ENCODE results near the gene ANKRD37.
"Not testable (repeated sequence)": the region's sequence is repeated elsewhere in the genome, so short reads cannot be mapped to it uniquely, and the experiment has no call there.

Gene ANKRD37, protein sequence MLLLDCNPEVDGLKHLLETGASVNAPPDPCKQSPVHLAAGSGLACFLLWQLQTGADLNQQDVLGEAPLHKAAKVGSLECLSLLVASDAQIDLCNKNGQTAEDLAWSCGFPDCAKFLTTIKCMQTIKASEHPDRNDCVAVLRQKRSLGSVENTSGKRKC

DNA sequence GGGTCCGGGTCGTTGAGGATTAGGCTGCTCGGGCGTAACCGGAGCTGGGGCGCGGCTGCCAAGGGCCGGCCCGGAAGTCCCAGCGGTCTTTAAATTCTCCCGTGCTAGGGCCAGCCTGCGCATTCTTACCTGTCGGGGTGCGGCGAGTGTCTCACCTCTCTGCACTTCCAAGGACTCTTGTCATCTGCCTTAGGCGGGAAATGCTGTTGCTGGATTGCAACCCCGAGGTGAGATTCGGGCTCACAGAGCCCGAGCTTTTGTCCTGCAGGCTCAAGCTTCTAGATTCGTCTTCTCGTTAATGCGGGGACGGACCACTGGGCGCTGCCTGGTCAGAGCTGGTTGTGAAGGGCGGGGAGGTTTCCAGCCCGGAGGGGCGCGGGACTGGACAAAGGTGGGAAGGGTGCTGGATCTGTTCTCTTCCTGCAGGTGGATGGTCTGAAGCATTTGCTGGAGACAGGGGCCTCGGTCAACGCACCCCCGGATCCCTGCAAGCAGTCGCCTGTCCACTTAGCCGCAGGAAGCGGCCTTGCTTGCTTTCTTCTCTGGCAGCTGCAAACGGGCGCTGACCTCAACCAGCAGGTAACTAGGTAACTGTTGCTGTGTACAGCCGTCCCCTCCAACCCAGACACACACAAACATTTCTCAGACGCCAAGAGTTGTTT is at the start of gene ANKRD37:
ANKRD37 (plus strand) TSS at position 118 of the 662 bp plus-strand sequence; CDS start at position 201, 83 bp downstream.
- in situ Hi-C loops (cut with MboI; ENCODE audit: low pct_unique_long_range_greater_than_20kb, low sequenced_read_pairs) = no loop called here
- peak; percentile 45 for DNase-seq

DNA sequence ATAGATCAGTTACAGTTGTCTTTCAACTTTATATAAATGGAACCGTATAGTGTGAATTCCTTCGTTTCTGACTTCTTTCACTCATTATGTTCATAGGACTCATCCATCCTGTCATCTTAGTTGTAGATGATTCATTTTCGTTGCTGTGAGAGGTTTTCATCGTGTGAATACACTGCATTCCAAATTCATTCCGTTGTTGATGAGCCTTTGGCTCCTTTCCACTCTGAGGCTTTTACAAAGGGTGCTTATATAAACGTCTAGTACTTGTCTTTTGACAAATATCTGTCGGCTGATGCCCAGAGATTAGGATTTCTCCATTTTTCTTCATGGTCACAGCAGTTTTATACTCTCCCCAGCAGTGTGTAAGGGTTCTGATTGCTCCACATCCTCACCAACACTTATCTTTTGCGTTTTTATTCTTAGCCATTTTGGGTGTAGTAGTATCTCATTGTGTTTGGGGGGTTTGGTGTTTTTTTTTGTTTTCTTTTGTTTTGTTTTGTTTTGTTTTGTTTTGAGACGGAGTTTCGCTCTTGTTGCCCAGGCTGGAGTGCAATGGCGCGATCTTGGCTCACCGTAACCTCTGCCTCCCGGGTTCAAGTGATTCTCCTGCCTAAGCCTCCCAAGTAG is 49.6 kb upstream of the ANKRD37 start:
- in situ Hi-C loops (cut with MboI; ENCODE audit: low pct_unique_long_range_greater_than_20kb, low sequenced_read_pairs) = no loop called here

DNA sequence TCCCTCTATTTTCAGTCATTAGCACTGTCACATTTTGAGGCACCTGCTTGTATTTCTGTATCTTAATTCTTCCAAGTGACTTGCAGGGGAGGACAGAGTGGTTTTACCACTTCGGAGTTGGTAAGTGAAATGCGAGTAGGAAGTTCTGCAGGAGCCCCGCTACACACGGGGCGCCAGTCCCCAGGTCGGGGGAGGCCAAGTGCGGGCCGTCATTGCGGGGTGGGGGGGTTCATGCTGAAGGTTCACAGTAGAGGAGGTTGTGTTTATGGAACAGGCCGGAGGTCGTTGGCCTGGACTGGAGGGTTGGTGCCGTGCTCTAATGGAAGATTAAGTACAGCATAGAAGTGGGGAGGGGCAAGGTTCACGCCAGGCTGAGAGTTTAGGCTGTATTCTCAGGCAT is 45.0 kb upstream of the ANKRD37 start:
- in situ Hi-C loops (cut with MboI; ENCODE audit: low pct_unique_long_range_greater_than_20kb, low sequenced_read_pairs) = no loop called here

More for the DNA sequence above, 49.6 kb upstream of the ANKRD37 start:
- DNase-seq = no peak

DNA sequence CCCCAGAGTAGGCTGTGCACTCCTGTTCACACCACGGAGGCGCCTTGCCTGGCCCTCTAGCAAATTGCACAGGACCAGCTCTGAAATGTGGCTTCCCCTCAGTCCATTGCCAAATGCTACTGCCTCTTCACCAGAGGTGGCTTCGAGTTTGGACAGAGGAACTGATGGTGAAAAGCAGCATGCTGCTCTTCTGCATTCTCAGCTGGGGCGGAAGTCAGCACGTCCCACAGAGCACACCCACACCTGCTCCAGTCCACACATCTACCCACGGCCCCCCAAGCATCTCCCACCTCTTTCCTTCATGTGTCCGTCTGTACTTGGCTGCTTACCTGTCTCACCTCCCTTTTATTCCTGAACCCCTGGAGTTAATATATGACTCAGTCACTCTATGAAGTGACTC is 44.4 kb upstream of the ANKRD37 start:
- no peak for DNase-seq
- in situ Hi-C loops (cut with MboI; ENCODE audit: low pct_unique_long_range_greater_than_20kb, low sequenced_read_pairs) = no loop called here

More for the DNA sequence above, 45.0 kb upstream of the ANKRD37 start:
- DNase-seq = no peak

DNA sequence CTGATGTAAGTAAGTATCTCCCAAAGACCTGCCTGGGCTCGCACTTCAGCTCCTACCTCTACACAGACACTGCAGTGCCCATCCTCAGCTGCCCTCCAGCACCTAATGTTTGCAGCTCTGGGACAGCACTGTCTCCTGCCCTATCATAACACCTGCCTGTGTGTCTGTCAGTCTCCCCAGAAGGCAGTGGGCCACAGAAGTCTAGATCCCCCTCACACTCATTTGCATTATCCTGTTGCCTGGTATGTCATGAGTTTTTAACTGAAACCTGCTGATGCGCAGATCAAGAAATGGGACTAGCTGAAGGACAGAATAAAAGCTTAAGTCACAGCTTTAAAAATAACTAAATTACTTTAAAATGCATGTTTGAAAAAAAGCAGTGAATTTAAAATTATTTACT is 43.9 kb upstream of the ANKRD37 start:
- in situ Hi-C loops (cut with MboI; ENCODE audit: low pct_unique_long_range_greater_than_20kb, low sequenced_read_pairs) = no loop called here
- no peak for DNase-seq

DNA sequence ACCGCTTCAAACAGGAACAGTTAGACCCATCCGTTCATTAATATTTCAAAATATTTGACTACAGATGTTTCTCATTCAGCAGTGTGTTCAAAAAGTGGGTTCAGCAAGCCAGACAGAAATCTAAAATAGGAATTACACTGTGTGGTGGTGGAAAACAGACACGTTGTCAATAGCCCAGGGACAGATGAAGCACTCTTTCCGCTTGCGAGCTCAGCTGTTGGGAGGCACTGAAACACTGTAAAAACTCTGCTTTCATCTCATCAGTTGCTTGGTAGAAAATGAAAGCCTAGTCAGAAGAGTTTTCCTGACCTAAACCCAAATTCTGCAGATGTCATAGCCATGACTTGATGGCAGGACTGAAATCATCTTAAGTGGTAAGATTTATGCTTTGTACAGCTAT is 39.4 kb upstream of the ANKRD37 start:
- in situ Hi-C loops (cut with MboI; ENCODE audit: low pct_unique_long_range_greater_than_20kb, low sequenced_read_pairs) = no loop called here

GRCh38 chr4:185357733-185358440 is 38.8 kb upstream of the ANKRD37 start:
- DNase-seq = no peak
- in situ Hi-C loops (cut with MboI; ENCODE audit: low pct_unique_long_range_greater_than_20kb, low sequenced_read_pairs) = no loop called here

More for the DNA sequence above, 39.4 kb upstream of the ANKRD37 start:
- no peak for DNase-seq

DNA sequence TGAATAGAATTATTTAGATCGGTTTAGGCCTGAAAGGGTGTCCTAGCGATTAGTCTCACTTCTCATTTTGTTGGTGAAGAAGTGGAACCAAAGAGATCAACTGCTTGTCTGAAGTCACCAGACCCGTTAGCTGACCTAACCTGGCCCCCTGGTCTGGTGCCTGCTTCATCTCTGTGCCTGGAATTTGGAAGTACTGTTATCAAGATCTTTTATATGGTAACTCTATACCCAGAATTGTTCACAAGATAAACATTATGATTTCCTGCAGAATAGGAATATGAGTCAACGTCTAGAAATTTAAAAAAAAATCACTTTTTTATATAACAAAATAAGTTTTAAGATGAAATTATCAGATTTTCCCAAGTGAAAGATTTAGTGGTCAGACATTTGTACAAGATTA is 38.1 kb upstream of the ANKRD37 start:
- DNase-seq = no peak
- in situ Hi-C loops (cut with MboI; ENCODE audit: low pct_unique_long_range_greater_than_20kb, low sequenced_read_pairs) = no loop called here

DNA sequence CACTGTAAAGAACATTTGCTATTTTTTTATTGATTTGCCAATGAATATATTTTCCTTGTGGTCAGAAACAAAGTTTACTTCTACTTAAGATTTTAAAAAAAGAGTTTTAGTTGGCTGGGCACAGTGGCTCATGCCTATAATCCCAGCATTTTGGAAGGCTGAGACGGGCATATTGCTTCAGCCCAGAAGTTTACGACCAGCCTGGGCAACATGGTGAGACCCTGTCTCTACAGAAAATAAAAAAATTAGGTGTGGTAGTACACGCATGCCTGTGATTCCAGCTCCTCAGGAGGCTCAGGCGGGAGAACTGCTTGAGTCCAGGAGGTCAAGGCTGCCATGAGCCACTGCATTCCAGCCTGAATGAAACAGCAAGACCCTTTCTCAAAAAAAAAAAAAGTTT is 37.7 kb upstream of the ANKRD37 start:
- in situ Hi-C loops (cut with MboI; ENCODE audit: low pct_unique_long_range_greater_than_20kb, low sequenced_read_pairs) = no loop called here
- no peak for DNase-seq

- no peak for DNase-seq
- in situ Hi-C loops (cut with MboI; ENCODE audit: low pct_unique_long_range_greater_than_20kb, low sequenced_read_pairs) = no loop called here
Observed at GRCh38 chr4:185359767-185360446, 36.7 kb upstream of the ANKRD37 start.

DNA sequence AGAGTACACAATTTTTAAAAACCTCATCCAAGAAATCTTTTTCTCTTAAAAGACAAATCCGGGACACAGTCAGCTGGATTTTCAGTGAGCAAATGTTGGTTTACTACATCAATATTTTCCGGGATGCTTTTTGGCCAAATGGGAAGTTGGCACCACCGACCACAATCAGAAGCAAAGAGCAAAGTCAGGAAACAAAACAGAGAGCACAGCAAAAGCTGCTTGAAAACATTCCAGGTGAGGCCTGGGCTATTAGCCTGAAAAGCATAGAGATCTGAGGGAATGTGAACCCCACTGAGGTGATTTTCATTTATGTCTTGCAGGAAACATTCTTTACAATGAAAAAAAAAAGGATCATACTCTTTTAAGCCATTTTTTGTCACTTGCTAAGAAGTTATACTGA is 34.8 kb upstream of the ANKRD37 start:
- no peak for DNase-seq
- in situ Hi-C loops (cut with MboI; ENCODE audit: low pct_unique_long_range_greater_than_20kb, low sequenced_read_pairs) = no loop called here

- in situ Hi-C loops (cut with MboI; ENCODE audit: low pct_unique_long_range_greater_than_20kb, low sequenced_read_pairs) = not testable (repeated sequence)
Observed at GRCh38 chr4:185362570-185362969, 34.1 kb upstream of the ANKRD37 start.

GRCh38 chr4:185363251-185363650 is 33.4 kb upstream of the ANKRD37 start:
- in situ Hi-C loops (cut with MboI; ENCODE audit: low pct_unique_long_range_greater_than_20kb, low sequenced_read_pairs) = no loop called here
- no peak for DNase-seq

More at GRCh38 chr4:185362570-185362969, 34.1 kb upstream of the ANKRD37 start:
- not testable (repeated sequence) for DNase-seq

DNA sequence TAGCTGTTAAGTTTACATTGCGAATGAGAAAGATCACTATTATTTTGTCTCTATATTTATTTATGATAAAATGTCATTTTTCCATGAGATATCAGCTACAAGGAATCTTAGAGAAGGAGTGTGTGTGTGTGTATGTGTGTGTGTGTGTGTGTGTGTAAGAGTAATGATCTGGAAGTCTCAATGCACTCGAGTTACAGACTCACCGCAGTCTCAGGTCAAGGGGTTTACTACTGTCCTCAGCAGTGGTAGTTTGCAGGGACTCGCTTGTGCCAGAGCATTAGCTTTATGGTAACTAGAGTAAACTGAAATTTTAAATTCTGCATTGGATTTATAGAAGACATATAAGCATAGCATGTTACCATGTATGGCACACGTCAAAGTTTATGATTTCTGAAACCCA is 31.8 kb upstream of the ANKRD37 start:
- in situ Hi-C loops (cut with MboI; ENCODE audit: low pct_unique_long_range_greater_than_20kb, low sequenced_read_pairs) = no loop called here
- DNase-seq = no peak

DNA sequence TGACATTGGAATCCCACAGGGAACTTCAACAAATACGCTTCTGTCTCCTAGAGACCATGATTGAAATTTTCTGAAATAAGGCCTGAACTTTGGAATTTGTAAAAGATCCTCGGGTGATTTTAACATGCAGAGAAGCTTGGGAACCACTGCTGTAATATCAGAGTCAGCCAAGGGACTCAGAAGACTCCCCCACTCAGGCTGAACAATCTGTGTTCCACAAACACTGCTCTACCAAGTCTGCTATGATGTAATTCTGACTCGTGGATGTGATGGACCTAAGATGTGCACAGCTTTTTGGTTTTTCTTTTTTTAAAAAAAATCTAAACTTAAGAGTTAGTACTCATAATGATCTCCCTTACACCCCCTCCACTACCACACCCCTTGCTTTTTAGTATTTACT is 26.9 kb upstream of the ANKRD37 start:
- in situ Hi-C loops (cut with MboI; ENCODE audit: low pct_unique_long_range_greater_than_20kb, low sequenced_read_pairs) = no loop called here
- DNase-seq = no peak

- no peak for DNase-seq
- in situ Hi-C loops (cut with MboI; ENCODE audit: low pct_unique_long_range_greater_than_20kb, low sequenced_read_pairs) = no loop called here
Observed at GRCh38 chr4:185370268-185370949, 26.2 kb upstream of the ANKRD37 start.

DNA sequence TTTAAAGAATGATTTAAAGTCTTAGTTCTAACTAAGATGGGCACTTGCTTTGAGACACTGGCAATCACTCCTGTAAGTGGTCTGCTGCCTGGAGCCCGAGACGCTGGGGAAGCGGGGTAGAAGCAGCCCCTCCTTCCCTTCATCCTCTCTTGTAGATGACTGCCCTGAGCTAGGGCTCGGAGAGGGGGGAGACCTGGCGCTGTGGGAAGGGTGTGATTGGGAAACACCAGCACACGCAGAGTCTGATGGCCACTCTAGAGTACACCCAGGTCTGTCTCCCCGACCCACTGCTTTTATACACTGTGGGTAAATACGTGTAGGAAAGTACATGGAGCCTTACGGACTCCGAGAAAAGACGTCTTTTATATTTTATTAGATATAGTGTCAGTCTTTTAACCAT is 24.9 kb upstream of the ANKRD37 start:
- DNase-seq = no peak
- in situ Hi-C loops (cut with MboI; ENCODE audit: low pct_unique_long_range_greater_than_20kb, low sequenced_read_pairs) = no loop called here

DNA sequence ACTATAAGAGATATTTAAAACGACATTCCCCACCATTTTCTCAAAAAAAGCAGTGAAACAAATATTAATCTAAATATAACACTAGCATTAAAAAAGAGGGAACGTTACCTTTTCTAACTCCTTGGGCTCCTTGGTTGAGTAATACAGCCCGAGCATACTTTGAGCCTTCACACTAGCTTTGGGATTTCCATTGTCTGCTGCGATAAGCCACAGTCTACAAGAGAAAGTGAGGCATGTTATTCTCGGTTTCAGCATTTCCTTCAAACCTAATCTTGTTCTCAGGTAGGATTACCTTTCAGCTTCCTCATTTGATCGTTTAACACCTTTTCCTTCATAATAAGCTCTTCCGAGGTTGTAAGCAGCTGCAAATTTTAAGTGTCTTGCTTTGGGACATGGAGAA is 22.6 kb upstream of the ANKRD37 start:
- in situ Hi-C loops (cut with MboI; ENCODE audit: low pct_unique_long_range_greater_than_20kb, low sequenced_read_pairs) = no loop called here
- no peak for DNase-seq

- in situ Hi-C loops (cut with MboI; ENCODE audit: low pct_unique_long_range_greater_than_20kb, low sequenced_read_pairs) = no loop called here
- peak; percentile 18 for DNase-seq
Observed at GRCh38 chr4:185374573-185374972, 22.1 kb upstream of the ANKRD37 start.

Measured in KBM-7 (cell line).